ENCODE results near the gene SERPINE2.
"Not testable (repeated sequence)": the region's sequence is repeated elsewhere in the genome, so short reads cannot be mapped to it uniquely, and the experiment has no call there.

The SERPINE2 gene

DNA sequence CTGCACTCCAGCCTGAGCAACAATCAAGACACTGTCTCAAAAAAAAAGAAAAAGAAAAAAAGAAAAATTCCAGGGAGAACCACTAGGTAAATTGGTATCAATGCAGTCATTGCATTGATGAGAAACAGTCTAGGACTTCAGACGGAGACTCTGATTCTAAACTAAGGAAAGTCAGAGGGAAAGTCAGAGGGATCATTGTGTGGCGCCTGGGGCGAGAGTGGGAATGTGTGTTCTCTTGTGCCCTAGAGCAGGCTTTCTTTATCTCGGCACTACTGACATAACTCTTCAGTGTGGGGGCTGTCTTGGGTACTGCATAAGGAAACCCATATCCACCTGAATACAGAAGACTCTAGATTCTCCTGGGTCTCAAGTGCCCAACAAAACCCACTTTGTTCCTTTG lies 24.8 kb downstream of the SERPINE2 start:
- DNase-seq (ENCODE audit: low spot score), result no peak

DNA sequence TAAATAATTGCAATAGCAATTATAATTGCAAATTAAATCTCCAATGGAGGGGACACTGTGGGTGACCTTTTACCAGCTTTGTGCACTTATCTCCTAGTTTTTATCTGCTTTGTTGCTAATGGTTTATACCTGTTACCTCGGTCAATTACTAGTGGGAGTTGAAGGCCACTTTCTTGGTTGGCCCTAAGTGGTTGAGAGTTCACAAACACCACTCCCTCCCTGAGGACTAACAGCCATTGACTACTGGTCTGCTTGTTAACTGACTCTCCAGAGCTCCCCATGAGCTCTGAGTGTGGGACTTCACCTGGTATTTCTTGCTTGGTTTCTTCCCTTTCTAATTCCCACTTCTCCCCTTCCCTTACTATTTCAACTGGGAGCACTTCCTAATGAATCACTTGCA lies 27.2 kb downstream of the SERPINE2 start:
- no peak for DNase-seq (ENCODE audit: low spot score)

DNA sequence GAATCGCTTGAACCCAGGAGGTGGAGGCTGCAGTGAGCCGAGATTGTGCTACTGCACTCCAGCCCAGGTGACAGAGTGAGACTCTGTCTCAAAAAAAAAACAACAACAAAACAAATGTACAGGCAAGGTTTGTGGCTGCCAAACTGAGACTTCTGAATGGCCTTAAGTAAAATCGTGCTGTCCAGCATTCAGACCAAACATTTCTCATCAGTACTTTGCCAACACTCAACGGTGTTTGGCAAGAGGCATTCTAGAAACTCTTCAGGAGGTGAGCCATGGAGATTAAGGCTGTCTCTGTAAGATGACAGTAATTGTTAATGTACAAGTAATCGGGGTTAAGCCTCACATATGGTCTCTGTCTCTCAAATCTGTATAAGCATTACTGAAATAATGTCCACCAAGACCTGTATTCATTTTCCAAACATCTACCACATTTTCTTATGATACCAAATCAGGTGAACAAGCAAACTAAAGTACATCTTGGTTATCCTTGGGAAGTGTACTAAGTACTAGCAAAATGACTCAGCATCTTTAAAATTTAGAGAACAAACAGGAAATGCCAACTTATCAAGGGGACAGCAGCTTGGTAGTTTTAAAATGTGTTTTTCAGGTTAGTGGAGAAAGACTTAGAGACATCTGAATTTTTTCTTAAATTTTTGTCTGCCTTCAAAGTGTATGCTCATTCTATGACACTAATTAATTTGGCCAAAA lies 29.3 kb downstream of the SERPINE2 start:
- no peak for DNase-seq (ENCODE audit: low spot score)

DNA sequence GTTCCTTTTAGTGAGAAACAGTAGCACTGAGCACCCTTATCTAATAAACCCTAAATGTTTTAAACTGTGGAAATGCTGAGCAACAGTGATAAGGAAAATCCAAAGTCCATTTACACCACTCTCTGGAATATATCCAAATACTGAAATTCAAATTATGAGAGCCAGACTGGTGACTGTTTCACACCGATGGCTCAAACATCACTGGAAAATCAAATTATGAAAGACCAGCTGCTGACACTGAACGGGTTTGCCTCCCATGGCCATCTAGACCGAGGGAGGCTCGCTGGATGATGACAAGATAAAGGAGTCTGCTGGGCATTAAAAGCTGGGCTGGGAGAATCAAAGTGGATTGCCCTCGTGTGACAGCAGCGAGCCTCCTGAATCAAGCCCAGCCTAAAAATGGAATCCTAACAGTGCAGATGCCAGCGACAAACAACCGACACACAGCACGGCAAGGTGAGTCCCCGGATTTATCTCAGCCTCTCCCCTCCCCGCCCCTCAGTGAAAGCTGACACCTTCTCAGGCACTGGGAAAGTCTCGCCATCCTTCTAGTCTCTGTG lies 30.3 kb downstream of the SERPINE2 start:
- DNase-seq (ENCODE audit: low spot score), result no peak

DNA sequence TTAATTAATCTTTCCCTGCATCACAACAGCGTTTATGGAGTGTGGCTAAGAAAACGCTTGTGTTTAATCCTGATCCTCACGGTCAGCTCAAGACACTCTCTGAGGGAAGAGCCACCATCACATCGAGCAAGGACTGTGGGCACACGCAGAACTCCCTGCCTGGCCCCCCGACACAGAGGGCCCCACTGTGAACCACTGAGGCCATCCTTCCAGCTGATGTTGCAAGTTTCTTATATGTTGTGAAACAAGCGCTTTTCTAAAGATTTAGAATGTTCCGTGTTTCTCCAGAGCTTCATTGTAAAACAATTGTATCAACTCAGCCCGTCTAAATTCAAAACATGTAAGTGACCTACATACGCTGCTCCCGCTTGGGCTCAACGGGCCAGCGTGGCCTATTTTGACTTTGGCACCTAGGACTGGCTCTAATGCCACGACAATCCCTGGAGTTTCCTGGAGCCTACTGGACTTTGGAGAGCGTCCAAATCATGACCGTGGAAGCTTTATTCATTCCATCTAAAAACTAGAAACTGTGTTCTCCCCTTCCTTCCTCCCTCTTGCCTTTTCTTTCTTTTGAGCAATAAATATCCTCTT lies 34.9 kb downstream of the SERPINE2 start:
- peak; percentile 38 for DNase-seq (ENCODE audit: low spot score)

DNA sequence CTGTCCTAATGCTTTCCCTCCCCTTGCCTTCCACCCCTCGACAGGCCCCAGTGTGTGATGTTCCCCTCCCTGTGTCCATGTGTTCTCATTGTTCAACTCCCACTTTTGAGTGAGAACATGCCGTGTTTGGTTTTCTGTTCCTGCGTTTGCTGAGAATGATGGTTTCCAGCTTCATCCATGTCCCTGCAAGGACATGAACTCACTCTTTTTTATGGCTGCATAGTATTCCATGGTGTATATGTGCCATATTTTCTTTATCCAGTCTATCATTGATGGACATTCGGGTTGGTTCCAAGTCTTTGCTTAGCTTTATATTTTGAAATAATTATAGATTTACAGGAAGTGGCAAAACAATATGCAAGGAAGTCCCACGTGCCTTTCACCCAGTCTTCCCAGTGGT lies 38.4 kb downstream of the SERPINE2 start:
- DNase-seq (ENCODE audit: low spot score), result not testable (repeated sequence)

DNA sequence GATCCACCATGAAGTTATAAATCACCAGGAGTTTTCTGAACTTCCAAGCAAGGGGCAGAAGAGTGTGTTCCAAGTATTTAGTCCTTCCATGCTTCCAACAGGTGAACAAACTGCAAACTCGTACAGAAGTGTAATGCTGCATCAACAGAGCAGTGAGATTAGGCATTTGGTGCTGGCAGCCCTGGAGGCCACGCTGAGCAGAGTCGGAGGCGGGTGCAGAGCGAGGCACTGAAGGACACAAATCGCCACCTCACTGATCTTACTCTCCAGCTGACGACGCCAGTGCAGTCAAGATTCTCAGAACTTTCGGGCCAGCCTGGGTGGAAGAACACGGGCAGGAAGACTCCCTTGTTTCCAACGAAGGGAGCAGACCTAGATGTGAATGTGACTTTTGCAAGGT lies 39.2 kb downstream of the SERPINE2 start:
- DNase-seq (ENCODE audit: low spot score), result no peak

DNA sequence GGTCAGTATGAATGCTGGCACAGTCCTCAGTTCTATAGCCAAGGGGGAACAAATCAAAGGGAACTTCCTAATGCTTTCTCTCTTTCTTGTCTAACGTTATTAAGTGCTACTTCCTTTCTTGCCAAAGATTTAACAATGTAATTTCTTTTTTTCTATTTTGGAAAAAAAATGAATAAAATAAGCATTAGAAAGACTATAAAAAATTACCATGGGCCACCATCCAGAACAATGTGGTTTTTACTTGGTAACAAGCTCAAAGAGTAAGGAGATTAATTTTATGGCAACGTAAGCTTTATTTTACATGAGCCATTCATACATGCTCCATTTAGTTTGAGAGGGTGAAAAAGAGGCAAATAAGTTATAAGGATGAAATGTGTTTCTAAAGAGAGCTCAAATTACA lies 40.1 kb downstream of the SERPINE2 start:
- DNase-seq (ENCODE audit: low spot score), result no peak

DNA sequence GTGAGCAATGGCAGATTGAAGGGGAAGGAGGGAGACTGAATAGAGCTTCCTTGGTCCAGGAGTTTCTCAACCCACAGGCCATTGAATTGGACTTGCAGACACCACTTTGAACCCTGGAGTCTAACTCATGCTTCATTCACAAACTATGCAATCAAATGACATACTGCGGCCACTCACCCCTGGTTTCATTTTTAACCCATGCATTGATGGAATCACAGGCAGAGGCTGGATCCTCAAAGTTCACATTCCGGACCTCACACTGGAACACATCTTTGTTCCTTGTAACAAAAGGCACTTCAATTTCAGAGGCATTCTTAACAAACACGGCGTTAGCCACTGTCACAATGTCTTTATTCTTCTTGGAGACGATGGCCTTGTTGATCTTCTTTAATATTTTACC lies 41.1 kb downstream of the SERPINE2 start:
- DNase-seq (ENCODE audit: low spot score), result no peak

DNA sequence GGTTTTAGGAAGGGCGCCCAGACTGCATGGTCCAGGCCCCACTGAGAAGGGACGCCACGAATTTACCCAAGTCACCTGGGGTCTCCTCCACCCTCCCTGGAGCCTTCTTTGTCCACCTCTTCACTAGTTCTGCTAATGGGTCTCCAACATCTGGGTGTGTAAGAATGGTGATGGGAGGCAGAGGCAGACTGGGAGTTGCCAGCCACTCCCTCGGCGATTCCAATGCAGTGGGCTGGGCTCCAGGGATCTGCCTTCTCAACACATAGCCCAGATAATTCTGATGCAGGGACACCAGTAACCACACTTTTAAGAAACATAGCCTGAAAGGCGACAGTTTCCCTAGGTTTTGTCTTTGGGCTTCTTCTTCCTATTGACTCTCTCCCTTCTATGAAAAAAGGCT lies 42.7 kb downstream of the SERPINE2 start:
- no peak for DNase-seq (ENCODE audit: low spot score)

DNA sequence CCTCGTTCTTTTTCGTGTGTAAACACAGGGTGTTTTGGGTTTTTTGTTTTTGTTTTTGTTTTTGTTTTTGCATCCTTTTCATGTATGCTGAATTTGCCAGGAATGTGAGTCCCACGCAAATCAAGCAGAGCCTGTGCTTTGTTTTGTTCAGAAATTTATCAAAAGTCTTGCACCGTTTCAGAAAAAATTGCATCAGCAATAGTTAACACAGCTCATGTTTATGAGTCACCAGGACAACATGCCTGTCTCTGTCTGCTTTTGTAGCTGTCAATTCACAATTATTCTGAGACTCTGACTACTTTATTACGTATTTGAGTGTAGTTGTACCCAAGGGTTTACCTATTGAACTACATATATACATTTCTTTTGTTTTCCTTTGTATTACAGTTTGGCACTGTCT lies 43.5 kb downstream of the SERPINE2 start:
- DNase-seq (ENCODE audit: low spot score), result no peak

DNA sequence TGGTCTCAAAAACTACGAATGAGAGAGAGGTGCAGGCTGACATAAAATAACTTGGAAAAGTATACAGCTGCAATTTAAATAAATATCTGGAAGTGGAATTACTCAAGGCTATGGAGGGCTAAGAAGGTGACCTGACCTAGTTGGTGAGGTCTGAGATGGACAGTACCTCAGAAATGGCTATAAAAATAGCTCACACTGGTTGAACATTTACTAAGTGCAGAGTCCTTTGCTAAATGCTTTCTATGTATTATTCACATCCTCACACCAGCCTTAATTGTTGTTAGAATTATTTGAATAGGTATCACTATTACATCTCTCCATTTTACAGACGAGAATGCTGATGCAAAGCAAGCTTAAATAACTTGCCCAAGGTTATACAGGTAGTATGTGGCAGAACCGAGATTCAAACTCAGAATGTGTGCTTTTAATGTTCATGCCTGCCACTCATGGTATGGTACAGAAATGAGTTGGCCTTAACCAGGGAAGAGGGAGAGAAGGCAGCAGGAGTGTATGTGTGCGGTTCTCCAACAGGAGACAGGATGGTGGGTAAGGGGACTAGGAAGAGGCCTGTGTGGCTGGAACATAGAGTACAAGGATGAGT lies 44.4 kb downstream of the SERPINE2 start:
- no peak for DNase-seq (ENCODE audit: low spot score)

DNA sequence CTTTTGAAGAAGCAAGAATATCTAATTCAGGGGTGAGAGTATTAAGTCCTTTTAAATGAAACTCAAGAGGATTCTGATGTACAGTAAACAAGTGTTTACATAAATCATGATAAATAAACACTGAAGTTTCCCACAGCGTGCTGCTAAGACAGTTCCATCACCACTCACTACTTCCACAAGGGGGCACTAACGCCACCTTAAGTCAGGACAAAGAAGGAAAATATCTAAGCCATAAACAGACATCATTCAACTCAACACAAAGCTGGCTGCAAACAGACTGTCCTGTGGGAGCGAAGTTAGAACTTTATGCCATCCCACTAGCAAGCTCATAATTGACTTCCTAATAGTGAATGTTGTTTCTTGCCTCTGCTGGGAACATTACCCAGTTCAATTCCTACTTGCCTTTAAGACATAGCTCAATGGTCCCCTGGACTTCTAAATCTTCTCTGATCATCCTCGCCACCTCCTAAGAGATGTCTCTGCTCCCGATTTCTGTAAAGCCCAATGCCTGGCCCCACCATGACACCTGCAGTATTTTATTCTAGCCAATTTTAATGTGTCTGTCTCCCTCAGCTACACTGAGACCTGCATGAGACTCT lies 45.4 kb downstream of the SERPINE2 start:
- peak; percentile 67 for DNase-seq (ENCODE audit: low spot score)

DNA sequence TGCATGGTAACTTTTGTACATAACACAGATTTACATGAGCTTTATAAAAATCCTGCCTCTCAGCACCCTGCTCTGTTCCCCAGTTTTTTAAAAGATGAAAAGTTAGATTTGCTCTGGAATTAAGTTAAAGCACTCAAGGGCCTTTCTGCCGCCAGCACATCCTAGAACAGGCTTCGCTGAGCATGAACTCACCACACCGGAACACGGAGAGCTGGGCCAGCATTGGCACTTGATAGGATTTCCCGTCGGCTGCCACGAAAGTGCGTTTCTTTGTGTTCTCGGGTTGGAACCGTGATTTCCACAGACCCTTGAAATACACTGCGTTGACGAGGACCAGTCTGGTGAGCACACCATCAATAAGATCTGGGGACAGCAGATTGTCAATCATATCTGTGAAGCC lies 47.5 kb downstream of the SERPINE2 start:
- no peak for DNase-seq (ENCODE audit: low spot score)

DNA sequence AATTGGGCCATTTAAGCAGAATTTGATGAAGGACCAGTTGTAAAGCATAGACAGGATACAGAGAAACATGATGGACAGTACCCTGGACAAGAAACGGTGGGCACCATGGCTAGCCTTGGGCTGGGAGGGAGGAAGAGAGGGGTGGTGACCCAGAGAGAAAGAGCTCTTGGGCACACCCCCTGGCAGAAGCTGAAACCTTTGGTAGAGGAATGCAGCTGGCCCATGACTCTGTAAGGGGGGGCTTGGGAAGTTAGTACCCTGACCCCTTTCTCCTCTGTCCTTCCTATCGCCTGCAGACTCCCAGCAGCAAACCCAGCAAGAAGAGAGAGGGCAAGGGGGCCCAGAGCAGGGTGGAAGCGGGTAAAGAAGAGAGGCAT lies 49.2 kb downstream of the SERPINE2 start:
- no peak for DNase-seq (ENCODE audit: low spot score)

DNA sequence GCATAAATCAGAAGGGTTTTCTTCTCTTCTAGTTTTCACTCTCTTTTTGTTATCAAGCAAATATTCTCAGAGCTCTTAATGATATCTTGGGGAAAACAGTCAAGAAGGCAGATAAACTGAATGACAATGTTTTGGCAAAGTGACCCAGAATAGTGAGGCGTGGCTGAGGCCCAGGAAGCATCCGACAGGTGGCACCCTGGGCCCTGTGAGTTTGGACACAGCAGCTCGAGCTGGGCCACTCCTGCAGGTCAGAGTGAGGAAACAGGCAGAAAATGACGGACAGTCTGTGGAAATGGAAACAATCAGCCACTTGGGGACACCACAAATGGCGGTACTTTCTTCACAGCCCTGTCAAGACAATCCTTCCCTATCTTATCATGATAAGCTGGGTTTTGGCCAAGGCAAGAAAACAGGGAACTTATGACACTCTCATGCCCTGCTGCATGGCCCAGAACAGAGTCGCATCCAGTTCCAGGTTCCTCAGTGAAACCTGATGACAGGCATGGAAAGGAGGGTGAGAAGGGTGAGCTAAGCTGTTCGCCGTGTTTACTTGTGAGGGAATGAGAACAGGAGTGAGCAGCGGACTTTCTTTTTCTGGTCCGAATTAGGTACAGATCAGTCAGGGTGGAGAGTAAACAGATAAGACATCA lies 49.8 kb downstream of the SERPINE2 start:
- DNase-seq (ENCODE audit: low spot score), result no peak

DNA sequence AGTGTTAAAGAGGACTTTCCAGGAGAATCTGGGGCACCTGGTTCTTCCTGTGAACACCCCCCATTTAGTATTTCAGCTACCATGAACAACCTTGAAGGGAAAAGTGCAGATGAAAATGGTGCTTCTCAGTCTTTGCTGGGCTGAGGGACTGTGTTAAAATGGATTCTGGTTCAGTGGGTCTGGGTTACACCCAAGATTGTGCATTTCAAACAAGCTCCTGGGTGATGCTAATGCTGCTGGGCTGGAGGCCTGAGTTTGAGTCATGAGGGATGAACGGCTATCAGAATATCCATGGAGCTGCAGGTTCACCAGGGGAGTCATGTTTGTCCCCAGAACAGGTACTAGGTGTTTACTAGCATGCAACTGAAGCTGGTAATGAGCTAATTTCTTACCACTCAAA lies 57.8 kb downstream of the SERPINE2 start:
- DNase-seq (ENCODE audit: low spot score), result no peak

DNA sequence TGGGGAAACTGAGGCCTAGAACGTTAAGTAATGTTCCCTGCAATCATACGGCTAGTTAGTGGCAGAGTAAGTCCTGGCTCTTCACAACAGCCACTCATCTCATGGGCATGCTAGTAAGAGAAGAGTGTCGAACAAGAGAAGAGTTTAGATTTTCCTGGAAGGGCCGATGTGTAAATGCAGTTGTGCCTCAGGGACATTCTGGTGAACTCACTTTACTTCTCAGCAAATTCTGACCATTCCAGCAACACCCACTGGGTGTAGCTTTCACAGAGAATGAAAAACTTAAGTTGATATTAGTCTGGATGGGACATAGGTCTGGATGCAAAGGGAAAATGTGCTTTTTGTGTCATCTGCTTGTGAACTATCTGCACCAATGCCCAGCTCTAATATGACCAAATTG lies 58.3 kb downstream of the SERPINE2 start:
- no peak for DNase-seq (ENCODE audit: low spot score)

DNA sequence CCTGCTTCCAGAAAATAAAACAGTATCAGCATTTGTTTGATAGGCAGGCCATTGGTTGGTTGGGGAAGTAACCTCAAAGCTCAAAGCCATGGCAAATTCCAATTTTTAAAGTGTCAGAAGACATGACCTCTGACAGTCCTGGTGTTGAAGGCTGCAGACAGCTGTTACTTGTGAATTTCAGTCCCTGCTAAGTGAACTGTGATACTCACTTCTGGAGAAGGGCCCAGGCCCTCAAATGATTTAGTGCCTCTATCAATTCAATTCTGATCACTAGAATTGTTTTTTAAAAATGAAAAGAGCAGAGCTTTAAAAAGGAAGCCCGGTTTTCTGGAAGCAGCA lies 58.7 kb downstream of the SERPINE2 start:
- no peak for DNase-seq (ENCODE audit: low spot score)

DNA sequence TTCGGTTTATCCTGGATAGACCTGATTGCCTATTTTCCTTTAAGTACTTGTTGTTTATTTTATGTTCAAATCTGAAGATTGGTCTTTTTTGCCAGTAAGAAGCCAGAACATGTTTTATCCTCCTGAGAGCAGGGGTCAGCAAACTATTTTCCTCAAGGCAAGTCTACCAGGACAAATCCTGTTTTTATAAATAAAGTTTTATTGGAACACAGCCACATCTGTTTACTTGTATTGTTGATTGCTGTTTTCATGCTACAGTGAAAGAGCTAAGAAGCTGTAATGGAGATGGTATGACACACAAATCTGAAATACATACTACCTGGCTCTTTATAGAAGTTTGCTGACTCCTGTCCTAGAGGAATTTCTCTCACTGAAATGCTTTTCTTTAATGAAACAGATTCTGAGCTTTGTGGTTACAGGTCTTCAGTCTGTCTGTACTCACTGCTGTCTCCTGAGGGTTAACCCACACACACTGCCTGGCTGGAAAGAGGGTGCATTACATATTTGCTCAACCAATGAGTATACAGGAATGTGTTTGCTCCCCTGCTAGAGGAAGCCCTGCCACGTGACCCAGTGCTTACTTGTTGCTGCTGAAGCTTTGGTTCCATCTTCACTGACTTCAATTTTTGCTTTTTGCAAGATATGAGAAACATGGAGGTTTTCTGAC lies 59.2 kb downstream of the SERPINE2 start:
- DNase-seq (ENCODE audit: low spot score), result no peak

DNA sequence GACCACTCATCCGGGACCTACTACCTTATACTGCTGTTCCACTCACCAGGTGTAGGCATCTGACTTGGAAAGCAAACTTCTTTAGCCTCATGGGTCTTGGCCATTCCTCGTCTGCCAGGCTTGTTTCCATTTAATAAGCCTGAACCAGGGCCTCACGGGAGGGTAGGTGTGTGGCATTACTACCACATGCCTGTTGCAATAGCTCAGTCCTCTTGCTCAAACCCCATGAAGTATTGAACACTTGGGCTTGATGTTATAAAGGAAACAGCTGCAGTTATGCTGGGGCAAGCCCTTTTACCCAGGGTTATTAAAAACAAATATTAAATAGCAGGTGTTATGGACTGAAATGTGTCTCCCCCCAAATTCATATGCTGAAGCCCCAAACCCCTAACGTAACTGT lies 60.6 kb downstream of the SERPINE2 start:
- DNase-seq (ENCODE audit: low spot score), result no peak

DNA sequence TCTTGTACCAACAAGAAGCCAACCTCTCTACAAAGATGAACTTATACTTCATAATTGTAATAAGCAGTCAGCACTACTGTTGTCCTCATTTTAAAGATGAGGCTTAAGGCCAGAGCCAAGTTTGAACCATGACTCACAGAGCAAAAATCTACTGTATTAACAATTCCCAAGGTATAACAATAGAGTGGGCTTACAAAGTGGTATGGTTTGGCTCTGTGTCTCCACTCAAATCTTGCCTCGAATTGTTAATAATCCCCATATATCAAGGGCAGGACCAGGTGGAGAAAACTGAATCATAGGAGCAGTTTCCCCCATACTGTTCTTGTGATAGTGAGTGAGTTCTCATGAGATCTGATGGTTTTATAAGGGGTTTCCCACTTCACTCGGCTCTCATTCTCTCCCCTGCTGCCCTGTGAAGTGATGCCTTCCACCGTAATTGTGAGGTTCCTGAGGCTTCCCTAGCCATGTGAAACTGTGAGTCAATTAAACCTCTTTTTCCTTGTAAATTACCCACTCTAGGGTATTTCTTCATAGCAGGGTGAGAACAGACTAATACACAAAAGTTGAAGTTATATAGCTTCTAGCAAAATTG lies 62.4 kb downstream of the SERPINE2 start:
- DNase-seq (ENCODE audit: low spot score), result no peak
